HK-2 (cell line): ENCODE data around the gene STXBP3.
A peak's percentile ranks its signal among the peaks of the same experiment; 100 is the strongest.

ENCODE experiments used
- DNase-seq: peaks from one replicate; pipeline ENCODE4 v3.0.0-alpha.2; 2018; ENCODE audit not compliant: unreplicated experiment

Gene STXBP3

GRCh38 chr1:108799001-108799400 is 52.5 kb downstream of the STXBP3 start:
- no peak for DNase-seq

DNA sequence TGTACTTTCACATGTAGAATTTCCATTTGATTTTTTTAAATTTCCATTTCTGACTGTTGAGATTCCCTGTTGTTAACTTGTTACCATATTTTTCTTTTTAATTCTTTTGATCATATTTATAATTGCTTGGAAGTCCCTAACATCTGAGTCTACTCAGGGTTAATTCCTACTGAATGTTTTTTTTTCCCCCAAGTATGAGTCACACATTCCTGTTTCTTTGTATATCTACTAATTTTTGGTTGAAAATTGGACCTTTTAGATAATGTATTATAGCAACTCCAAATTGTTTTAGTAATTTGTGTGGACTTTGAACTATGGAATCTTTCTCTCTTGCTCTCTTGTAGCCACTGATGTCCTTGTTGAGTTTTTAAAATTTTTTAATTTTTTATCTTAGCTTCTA is 54.6 kb downstream of the STXBP3 start:
- no peak for DNase-seq

DNA sequence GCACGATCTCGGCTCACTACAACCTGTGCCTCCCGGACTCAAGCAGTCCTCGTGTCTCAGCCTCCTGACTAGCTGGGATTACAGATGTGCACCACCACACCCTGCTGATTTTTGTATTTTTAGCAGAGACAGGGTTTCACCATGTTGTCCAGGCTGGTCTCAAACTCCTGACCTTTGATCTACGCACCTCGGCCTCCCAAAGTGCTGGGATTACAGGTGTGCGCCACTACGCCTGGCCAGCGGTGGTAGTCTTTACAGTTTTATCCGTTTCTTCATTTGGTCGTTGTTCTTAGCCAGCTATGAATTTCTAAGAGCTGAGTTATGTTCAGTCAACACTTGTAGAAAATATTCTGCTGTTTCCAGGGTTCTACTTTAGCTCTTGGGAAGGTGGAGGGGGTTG is 57.1 kb downstream of the STXBP3 start:
- DNase-seq = no peak

DNA sequence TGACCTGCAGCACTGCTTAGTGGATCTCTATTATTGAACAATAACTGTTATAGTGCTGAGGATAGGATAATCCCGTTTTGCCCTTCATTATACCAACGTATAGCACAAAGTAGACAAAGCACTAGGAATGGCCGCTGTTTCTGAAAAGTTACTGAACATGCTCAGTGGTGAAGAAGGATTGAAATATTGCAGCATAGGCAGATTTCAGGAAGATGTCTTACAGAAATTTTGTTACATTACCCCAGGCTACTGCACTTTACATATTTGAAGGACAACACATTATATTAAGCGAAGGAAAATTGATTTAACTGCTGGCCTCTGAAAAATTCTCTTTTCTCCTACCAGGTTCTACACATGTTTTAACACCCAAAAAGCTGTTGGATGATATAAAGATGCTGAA is 62.0 kb downstream of the STXBP3 start:
- DNase-seq = no peak

DNA sequence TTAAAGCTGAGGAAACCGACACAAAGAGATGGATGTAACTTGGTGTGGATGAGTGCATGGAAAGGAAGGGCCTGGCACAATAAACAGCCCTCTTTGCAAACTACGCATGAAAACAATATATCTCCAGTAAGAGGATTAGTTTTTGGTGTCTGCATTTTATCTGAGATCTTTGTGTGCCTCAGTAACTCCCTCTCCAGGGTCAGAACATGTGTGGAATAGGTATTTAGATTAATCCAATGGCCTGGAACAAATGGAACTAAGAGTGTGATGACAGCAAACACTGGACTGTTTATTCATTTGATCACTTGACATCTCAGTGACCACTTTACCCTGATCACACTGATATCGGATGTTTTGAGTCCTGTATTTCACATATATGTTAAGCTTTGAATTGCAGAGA is 65.1 kb downstream of the STXBP3 start:
- DNase-seq = no peak

GRCh38 chr1:108813326-108813725 is 66.9 kb downstream of the STXBP3 start:
- no peak for DNase-seq

GRCh38 chr1:108814343-108815125 is 68.1 kb downstream of the STXBP3 start:
- DNase-seq = no peak

DNA sequence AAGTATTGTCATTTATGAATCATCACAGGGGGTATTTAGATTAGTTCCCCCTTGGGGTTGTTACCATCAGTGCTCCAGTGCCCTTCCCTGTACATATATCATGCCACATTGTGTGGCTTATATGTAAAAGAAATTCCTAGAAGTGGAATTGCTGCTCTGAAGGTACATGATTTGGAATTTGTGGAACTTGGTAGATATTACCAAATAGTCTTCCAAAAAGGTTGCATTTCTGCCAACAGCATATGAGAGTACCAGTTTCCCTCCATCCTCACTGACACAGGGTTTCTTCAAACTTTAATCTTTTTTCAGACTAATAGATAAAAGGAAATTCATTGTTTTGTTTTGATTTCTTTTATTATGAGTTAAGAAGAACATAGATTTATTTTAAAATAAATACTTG is 69.1 kb downstream of the STXBP3 start:
- DNase-seq = no peak

GRCh38 chr1:108816049-108816893 is 69.8 kb downstream of the STXBP3 start:
- DNase-seq = peak; percentile 54

- DNase-seq = no peak
These were observed 70.5 kb downstream of the STXBP3 start for GRCh38 chr1:108817016-108817415.

DNA sequence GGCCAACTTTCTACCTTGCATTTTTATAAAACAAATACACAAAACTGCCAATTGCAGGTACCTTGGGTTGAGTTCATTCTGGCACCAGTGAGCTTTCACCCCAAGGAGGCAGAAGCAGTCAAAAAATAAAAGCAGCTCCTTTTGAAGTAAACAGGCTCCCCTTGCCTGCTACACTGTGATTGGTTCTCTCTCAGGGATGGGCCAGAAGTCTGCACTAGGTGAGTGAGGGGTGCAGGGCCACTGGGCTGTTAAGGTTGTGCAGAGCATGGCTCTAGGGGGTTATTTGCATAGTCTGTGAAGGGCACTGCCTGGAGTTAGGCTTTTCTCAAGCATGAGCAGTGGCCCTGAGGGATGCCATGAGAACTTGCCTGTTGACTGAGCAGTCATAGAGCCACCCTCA is 71.3 kb downstream of the STXBP3 start:
- DNase-seq = no peak

DNA sequence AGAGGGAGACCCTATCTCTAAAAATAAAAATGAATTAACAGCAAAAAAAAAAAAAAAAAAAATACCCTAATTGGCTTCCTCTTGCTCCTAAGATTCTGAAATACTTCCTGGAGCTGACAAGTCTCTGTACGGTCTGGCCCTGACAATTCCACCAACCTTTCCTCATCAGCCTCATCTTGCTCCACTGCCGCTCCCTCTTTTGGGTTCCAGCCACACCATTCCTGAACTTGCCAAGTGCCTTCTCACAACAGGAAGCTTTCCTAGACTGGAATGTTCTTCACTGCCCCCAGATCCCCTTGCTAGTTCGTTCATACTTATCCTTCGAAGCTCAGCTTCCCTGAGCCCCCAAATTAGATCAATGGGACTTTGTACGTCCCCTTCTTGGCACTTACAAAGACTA is 73.4 kb downstream of the STXBP3 start:
- DNase-seq = no peak

- no peak for DNase-seq
These were observed 77.2 kb downstream of the STXBP3 start for GRCh38 chr1:108823632-108824031.

- DNase-seq = no peak
These were observed 77.6 kb downstream of the STXBP3 start for GRCh38 chr1:108824051-108824450.

- no peak for DNase-seq
These were observed 79.7 kb downstream of the STXBP3 start for GRCh38 chr1:108826081-108826635.

GRCh38 chr1:108828074-108828961 is 81.8 kb downstream of the STXBP3 start:
- peak; percentile 66 for DNase-seq

GRCh38 chr1:108829498-108829916 is 83.0 kb downstream of the STXBP3 start:
- DNase-seq = no peak

DNA sequence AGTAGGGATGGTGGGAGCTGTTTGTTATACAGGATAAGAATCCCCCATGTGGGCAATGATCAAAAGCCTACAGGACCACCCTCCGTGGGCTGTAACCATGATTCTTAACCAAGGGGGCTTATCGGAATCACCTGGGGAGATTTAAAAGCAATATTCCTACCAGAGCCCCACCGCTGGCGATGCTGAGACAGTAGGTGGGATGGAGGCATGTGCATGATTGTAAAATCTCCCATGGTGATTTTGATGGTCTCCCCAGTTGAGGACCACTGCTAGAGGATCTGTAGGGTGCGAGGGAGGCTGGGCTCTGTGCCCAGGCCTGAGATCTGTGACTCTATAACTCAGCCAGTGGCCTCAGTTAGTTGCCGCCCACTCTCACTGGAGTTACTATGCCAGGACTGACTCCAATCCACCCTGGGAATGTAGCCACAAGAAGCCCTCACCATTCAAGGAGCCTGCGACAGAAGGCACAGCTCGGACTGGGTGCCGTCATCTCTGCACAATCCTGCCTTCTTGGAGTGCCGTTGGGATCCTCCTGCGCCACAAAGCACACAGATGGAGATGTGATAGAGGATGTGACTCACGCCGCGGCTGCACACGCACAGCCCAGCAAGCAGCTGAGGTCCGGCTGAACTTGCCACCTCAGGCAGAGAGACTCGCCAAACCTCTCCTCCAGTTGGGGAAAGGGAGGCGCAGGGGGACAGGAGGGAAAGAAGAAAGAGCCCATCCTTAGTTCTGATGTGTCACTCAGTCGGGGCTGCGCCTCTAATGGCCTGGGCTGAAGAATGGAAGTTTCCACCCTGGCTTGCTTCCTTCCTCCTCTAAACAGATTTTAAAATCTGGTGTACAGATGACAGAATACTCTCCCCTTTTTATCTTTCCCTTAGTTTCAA is 83.9 kb downstream of the STXBP3 start:
- no peak for DNase-seq

- DNase-seq = no peak
These were observed 84.8 kb downstream of the STXBP3 start for GRCh38 chr1:108831225-108831624.

- no peak for DNase-seq
These were observed 86.5 kb downstream of the STXBP3 start for GRCh38 chr1:108832929-108833328.

DNA sequence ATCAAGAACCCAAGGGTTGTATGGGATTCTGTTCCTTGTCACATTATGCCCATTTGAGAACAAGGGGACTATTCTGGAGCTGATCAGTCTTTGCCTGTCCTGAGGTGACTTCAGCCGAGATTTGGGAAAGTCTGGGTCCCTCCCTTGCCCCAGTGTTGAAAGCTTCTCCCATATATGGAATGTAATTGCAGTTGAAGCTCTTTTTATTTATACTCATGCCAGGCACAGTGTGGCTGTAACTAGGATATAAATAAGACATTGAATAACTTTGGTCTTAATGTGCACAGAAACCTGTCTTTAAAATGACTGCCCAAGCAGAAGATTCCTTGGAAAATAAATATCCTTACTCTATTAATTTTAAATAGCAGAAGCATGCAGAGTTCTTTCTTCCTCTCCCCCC is 95.2 kb downstream of the STXBP3 start:
- no peak for DNase-seq
